ENCODE measurements around the gene NRARP.

DNA sequence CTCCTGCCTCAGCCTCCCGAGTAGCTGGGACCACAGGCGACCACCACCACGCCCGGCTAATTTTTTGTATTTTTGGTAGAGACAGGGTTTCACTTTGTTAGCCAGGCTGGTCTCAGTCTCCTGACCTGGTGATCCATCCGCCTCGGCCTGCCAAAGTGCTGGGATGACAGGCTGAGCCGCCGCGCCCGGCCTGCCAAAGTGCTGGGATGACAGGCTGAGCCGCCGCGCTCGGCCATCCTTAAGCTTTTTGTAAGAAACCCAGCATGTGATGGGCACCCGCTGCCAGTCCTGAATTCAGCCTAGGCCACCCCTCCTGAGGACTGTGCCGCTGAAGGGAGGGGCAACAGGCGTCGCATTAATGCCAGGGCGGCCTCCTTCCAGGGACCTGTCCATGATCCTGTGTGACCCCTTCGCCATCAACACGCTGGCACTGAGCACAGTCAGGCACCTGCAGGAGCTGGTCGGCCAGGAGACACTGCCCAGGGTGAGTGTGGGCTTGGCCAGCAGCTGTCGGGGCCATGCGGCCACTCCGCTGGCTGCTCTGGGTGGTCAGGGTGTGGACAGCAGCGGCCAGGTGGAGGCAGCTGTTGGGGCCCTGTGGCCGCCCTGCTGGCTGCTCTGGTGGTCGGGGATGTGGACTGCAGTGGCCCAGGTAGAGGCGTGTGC, 36.4 kb downstream of the NRARP start:
- TF ChIP-seq, protein P1, sequence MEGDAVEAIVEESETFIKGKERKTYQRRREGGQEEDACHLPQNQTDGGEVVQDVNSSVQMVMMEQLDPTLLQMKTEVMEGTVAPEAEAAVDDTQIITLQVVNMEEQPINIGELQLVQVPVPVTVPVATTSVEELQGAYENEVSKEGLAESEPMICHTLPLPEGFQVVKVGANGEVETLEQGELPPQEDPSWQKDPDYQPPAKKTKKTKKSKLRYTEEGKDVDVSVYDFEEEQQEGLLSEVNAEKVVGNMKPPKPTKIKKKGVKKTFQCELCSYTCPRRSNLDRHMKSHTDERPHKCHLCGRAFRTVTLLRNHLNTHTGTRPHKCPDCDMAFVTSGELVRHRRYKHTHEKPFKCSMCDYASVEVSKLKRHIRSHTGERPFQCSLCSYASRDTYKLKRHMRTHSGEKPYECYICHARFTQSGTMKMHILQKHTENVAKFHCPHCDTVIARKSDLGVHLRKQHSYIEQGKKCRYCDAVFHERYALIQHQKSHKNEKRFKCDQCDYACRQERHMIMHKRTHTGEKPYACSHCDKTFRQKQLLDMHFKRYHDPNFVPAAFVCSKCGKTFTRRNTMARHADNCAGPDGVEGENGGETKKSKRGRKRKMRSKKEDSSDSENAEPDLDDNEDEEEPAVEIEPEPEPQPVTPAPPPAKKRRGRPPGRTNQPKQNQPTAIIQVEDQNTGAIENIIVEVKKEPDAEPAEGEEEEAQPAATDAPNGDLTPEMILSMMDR (IDR thresholded peaks at IDR 0.05) = no peak
- TF ChIP-seq EZH2 (IDR thresholded peaks at IDR 0.05; ENCODE audit: borderline replicate concordance, insufficient read depth, low read depth, low read length, poor library complexity, severe bottlenecking) = no peak
